ENCODE data around the gene POLR3H.

Gene POLR3H

GRCh38 chr22:41507330-41508063, 36.8 kb downstream of the POLR3H start:
- Mint-ChIP-seq H3K4me3 (no peak overlapping the region), H3K9me3 (no peaks in the 10 kb centered on the region), H3K27me3 (ENCODE audit: low read depth, poor library complexity) (peaks cover 3% of the 10 kb centered on the region), H3K4me1 (peaks cover 26% of the 10 kb centered on the region), H3K36me3 (ENCODE audit: low read depth) (peaks cover 14% of the 10 kb centered on the region), H3K27ac (peak overlapping the region; percentile 73)
- TF ChIP-seq CTCF (IDR thresholded peaks at IDR 0.05): no peak
- DNase-seq: no peak

GRCh38 chr22:41505511-41506220, 38.6 kb downstream of the POLR3H start:
- Mint-ChIP-seq H3K27ac (peak overlapping the region; percentile 48), H3K4me1 (peaks cover 13% of the 10 kb centered on the region), H3K4me3 (no peak overlapping the region), H3K9me3 (no peaks in the 10 kb centered on the region), H3K27me3 (ENCODE audit: low read depth, poor library complexity) (peaks cover 3% of the 10 kb centered on the region), H3K36me3 (ENCODE audit: low read depth) (peaks cover 13% of the 10 kb centered on the region)
- TF ChIP-seq CTCF (IDR thresholded peaks at IDR 0.05): no peak
- no peak for DNase-seq

GRCh38 chr22:41504816-41505215, 39.5 kb downstream of the POLR3H start:
- Mint-ChIP-seq H3K4me3 (no peak overlapping the region), H3K36me3 (ENCODE audit: low read depth) (peaks cover 13% of the 10 kb centered on the region), H3K27me3 (ENCODE audit: low read depth, poor library complexity) (peaks cover 3% of the 10 kb centered on the region), H3K4me1 (peaks cover 8% of the 10 kb centered on the region), H3K9me3 (no peaks in the 10 kb centered on the region), H3K27ac (peak overlapping the region; percentile 52)
- DNase-seq: no peak
- TF ChIP-seq CTCF (IDR thresholded peaks at IDR 0.05): no peak

GRCh38 chr22:41504397-41504796, 39.9 kb downstream of the POLR3H start:
- Mint-ChIP-seq H3K4me1 (peaks cover 5% of the 10 kb centered on the region), H3K27me3 (ENCODE audit: low read depth, poor library complexity) (peaks cover 3% of the 10 kb centered on the region), H3K4me3 (no peak overlapping the region), H3K9me3 (no peaks in the 10 kb centered on the region), H3K36me3 (ENCODE audit: low read depth) (peaks cover 13% of the 10 kb centered on the region), H3K27ac (no peak overlapping the region)
- TF ChIP-seq CTCF (IDR thresholded peaks at IDR 0.05): no peak
- no peak for DNase-seq

- Mint-ChIP-seq H3K27ac (peak overlapping the region; percentile 54), H3K27me3 (ENCODE audit: low read depth, poor library complexity) (no peaks in the 10 kb centered on the region), H3K9me3 (no peaks in the 10 kb centered on the region), H3K36me3 (ENCODE audit: low read depth) (peaks cover 14% of the 10 kb centered on the region), H3K4me3 (no peak overlapping the region), H3K4me1 (no peaks in the 10 kb centered on the region)
- DNase-seq: no peak
- no peak for TF ChIP-seq CTCF (IDR thresholded peaks at IDR 0.05)
Measured at GRCh38 chr22:41501209-41501608, 43.1 kb downstream of the POLR3H start.

Measured in nephron progenitor cell (in vitro differentiated cells).